Neuronal stem cell (in vitro differentiated cells): ENCODE results near the gene IL6R.

Source experiments
- DNase-seq: peaks from one replicate; pipeline ENCODE4 v3.0.0-alpha.2; 2013; ENCODE audit warnings: low spot score
- H2AFZ ChIP-seq: one replicate; pipeline ENCODE4 v1.6.1; 2013; ENCODE audit warnings: mild to moderate bottlenecking, low read length, inconsistent platforms
- H2AK5ac ChIP-seq: 2 replicates; pipeline ENCODE4 v1.6.1; 2013; ENCODE audit warnings: low read depth, mild to moderate bottlenecking, inconsistent platforms, low read length, moderate library complexity, mixed read lengths
- H2BK120ac ChIP-seq: 2 replicates; pipeline ENCODE4 v1.6.1; 2013; ENCODE audit warnings: low read depth, mild to moderate bottlenecking, inconsistent platforms, low read length, moderate library complexity, mixed read lengths
- H2BK12ac ChIP-seq: one replicate; pipeline ENCODE4 v1.6.1; 2013; ENCODE audit warnings: low read length, inconsistent platforms
- H2BK15ac ChIP-seq: 2 replicates; pipeline ENCODE4 v1.6.1; 2013; ENCODE audit warnings: mild to moderate bottlenecking, low read length, inconsistent platforms, mixed read lengths
- H2BK5ac ChIP-seq: one replicate; pipeline ENCODE4 v1.6.1; 2013; ENCODE audit warnings: inconsistent platforms, mild to moderate bottlenecking, low read length, moderate library complexity
- H3K14ac ChIP-seq: one replicate; pipeline ENCODE4 v1.6.1; 2013; ENCODE audit warnings: low read length, inconsistent platforms
- H3K18ac ChIP-seq: 2 replicates; pipeline ENCODE4 v1.6.1; 2013; ENCODE audit warnings: low read length, inconsistent platforms
- H3K23ac ChIP-seq: 2 replicates; pipeline ENCODE4 v1.6.1; 2013; ENCODE audit warnings: low read depth, mild to moderate bottlenecking, mixed read lengths, low read length, inconsistent platforms; ENCODE audit not compliant: poor library complexity
- H3K27ac ChIP-seq: replicated peaks from 3 replicates; pipeline ENCODE4 v1.5.1; 2013; ENCODE audit warnings: low read length, inconsistent platforms
- H3K27me3 ChIP-seq, 3 experiments: 2 replicates each; pipeline ENCODE4 v1.6.1; 2013; ENCODE audit warnings: low read length in 3 of 3, mild to moderate bottlenecking in 2 of 3, inconsistent platforms in 1 of 3, low read depth in 1 of 3, mixed read lengths in 1 of 3, moderate library complexity in 1 of 3; ENCODE audit not compliant: control insufficient read depth in 3 of 3, insufficient read depth in 3 of 3
- H3K36me3 ChIP-seq, 2 donors: replicated peaks in 1 of 2; 2 replicates each; pipeline ENCODE4 v1.6.1; 2013; ENCODE audit warnings: low read length in 2 of 2; ENCODE audit not compliant: control insufficient read depth in 2 of 2, insufficient read depth in 2 of 2
- H3K4ac ChIP-seq: 2 replicates; pipeline ENCODE4 v1.6.1; 2013; ENCODE audit warnings: inconsistent platforms, mild to moderate bottlenecking, low read length, moderate library complexity
- H3K4me1 ChIP-seq, 2 donors: 1 replicate in 1 of 2; 2 replicates in 1 of 2; pipeline ENCODE4 v1.6.1; 2013; ENCODE audit warnings: low read length in 2 of 2, low read depth in 1 of 2; ENCODE audit not compliant: control insufficient read depth in 2 of 2, insufficient read depth in 1 of 2
- H3K4me2 ChIP-seq: one replicate; pipeline ENCODE4 v1.6.1; 2013; ENCODE audit warnings: mild to moderate bottlenecking, low read length, inconsistent platforms; ENCODE audit not compliant: insufficient read depth, poor library complexity, severe bottlenecking
- H3K4me3 ChIP-seq, 2 donors: 2 replicates each; pipeline ENCODE4 v1.5.1; 2013; ENCODE audit warnings: low read length in 2 of 2, mild to moderate bottlenecking in 2 of 2, inconsistent platforms in 1 of 2, moderate library complexity in 1 of 2
- H3K79me1 ChIP-seq: one replicate; pipeline ENCODE4 v1.6.1; 2013; ENCODE audit warnings: low read depth, mild to moderate bottlenecking, inconsistent platforms, low read length, moderate library complexity
- H3K9ac ChIP-seq: one replicate; pipeline ENCODE4 v1.6.1; 2013; ENCODE audit warnings: mild to moderate bottlenecking, low read depth, low read length, inconsistent platforms; ENCODE audit not compliant: poor library complexity
- H3K9me3 ChIP-seq, 2 donors: replicated peaks in 1 of 2; 2 replicates each; pipeline versions ENCODE3 to v1.6.1; 2013; ENCODE audit warnings: low read length in 2 of 2, mild to moderate bottlenecking in 2 of 2, inconsistent platforms in 1 of 2, low read depth in 1 of 2, mixed read lengths in 1 of 2, moderate library complexity in 1 of 2; ENCODE audit not compliant: control insufficient read depth in 2 of 2, insufficient read depth in 1 of 2
- H4K8ac ChIP-seq: one replicate; pipeline ENCODE4 v1.6.1; 2013; ENCODE audit warnings: low read depth, mild to moderate bottlenecking, inconsistent platforms, low read length, moderate library complexity
- H4K91ac ChIP-seq: one replicate; pipeline ENCODE4 v1.6.1; 2013; ENCODE audit warnings: low read length, low read depth, mild to moderate bottlenecking, inconsistent platforms; ENCODE audit not compliant: poor library complexity
- WGBS, 2 donors: extraction: QIAGEN DNeasy Blood & Tissue Kit; methylation state at CpG; one replicate each; pipeline ENCODE4 v1.1.7; 2013; ENCODE audit warnings: missing lambda C conversion rate in 2 of 2, mixed read lengths in 1 of 2; ENCODE audit not compliant: insufficient read length in 2 of 2, insufficient replicate concordance in 1 of 2; ENCODE audit errors: extremely low coverage in 2 of 2; 5-methylcytosine and 5-hydroxymethylcytosine counted together

Gene IL6R

DNA sequence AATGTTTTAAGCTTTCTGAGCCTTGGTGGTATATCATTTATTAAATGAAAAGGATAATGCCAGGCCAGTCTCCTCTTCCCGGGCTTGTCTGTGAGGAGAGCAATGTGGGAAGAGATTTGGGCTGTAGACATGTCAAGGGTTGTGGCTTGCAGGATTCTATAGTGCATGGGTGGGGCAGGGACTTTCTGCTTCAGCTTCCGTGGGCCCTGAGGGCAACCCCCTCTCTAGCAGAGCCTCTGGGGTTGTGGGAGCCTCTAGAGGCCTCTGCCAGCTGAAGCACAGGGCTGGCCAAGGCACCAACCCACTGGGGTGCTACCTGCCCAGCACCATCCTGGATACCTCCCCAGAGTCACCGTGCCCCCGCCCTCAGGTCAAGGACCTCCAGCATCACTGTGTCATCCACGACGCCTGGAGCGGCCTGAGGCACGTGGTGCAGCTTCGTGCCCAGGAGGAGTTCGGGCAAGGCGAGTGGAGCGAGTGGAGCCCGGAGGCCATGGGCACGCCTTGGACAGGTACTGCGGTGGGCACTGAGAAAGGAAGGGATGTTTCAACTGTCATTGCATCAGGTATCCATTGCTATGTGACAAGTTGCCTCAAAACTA is 30.6 kb downstream of the IL6R start:
- DNase-seq = no peak
- peak overlapping the region; percentile 82 for H3K18ac ChIP-seq
- no peak overlapping the region for H4K8ac ChIP-seq
- WGBS, 2 donors = no CpG with 5 or more reads among the region's 15 CpGs
- H3K79me1 ChIP-seq = no peaks in the 10 kb centered on the region
- H3K4me3 ChIP-seq = no peak overlapping the region
- no peak overlapping the region for H3K27ac ChIP-seq
- H3K36me3 ChIP-seq = no peaks in the 10 kb centered on the region
- no peaks in the 10 kb centered on the region for H3K9me3 ChIP-seq
- H2BK120ac ChIP-seq = no peak overlapping the region
- peak overlapping the region; percentile 80 for H3K23ac ChIP-seq
- H4K91ac ChIP-seq = no peak overlapping the region
- no peak overlapping the region for H2AK5ac ChIP-seq
- H2BK12ac ChIP-seq = peak overlapping the region; percentile 49
- H2AFZ ChIP-seq = no peak overlapping the region
- H3K9ac ChIP-seq = no peak overlapping the region
- H3K27me3 ChIP-seq = no peaks in the 10 kb centered on the region
- H2BK5ac ChIP-seq = no peak overlapping the region
- no peak overlapping the region for H3K4ac ChIP-seq
- H3K14ac ChIP-seq = no peak overlapping the region
- H3K4me2 ChIP-seq = no peak overlapping the region
- peak overlapping the region; percentile 72 for H2BK15ac ChIP-seq
- H3K4me1 ChIP-seq = peaks cover 5 to 18% of the 10 kb centered on the region in 2 donors

DNA sequence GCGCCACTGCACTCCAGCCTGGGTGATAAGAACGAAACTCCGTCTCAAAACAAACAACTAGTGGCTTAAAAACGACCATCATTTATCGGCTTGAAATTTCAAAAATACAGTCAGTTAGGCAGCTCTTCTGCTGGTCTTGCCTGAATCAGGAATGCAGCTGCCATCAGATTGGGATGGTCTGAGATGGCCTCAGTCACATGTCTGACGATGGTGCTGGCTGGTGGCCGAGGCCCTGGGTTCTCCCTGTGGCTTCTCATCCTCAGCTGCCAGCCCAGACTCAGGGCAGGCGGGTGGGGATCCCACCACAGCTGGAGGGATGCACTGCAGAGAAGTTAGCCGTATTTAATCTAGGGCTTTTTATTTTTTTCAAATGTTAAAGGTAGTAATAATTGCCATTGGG is 31.3 kb downstream of the IL6R start:
- H4K91ac ChIP-seq = no peak overlapping the region
- H2BK15ac ChIP-seq = no peak overlapping the region
- H3K4me1 ChIP-seq = peaks cover 5 to 11% of the 10 kb centered on the region in 2 donors
- no peak overlapping the region for H3K14ac ChIP-seq
- no peaks in the 10 kb centered on the region for H3K27me3 ChIP-seq
- H2AK5ac ChIP-seq = no peak overlapping the region
- no peak overlapping the region for H2BK120ac ChIP-seq
- no peak overlapping the region for H2BK5ac ChIP-seq
- H2AFZ ChIP-seq = no peak overlapping the region
- no peak overlapping the region for H3K4me2 ChIP-seq
- no peak overlapping the region for H3K9ac ChIP-seq
- no peaks in the 10 kb centered on the region for H3K36me3 ChIP-seq
- DNase-seq = no peak
- no peak overlapping the region for H2BK12ac ChIP-seq
- no peak overlapping the region for H3K4me3 ChIP-seq
- no peak overlapping the region for H3K23ac ChIP-seq
- no peak overlapping the region for H3K27ac ChIP-seq
- no peaks in the 10 kb centered on the region for H3K79me1 ChIP-seq
- WGBS, 2 donors = no CpG with 5 or more reads among the region's 9 CpGs
- H4K8ac ChIP-seq = no peak overlapping the region
- no peaks in the 10 kb centered on the region for H3K9me3 ChIP-seq
- no peak overlapping the region for H3K4ac ChIP-seq
- no peak overlapping the region for H3K18ac ChIP-seq

DNA sequence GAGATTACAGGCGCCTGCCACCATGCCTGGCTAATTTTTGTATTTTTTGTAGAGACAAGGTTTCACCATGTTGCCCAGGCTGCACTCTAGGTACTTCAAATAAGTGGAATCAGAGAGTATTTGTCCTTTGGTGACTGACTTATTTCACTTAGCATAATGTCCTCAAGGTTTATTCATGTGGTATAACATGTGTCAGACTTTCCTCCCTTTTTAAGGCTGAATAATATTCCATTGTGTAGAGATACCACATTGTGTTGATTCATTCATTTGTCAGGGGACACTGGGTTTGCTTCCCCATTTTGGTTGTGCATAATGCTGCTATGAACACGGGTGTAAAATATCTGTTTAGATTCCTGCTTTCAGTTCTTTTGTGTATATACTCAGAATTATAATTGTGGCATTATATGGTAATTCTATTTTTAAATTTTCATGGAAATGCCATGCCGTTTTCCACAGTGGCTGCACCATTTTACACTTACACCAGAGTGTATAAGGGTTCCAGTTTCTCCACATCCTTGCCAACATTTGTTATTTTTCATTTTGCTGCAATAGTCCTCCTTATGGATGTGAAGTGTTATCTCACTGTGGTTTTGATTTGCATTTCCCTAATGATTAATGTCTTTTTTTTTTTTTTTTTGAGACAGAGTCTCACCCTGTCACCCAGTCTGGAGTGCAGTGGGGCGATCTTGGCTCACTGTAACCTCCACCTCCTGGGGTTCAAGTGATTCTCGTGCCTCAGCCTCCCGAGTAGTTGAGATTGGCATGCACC is 35.1 kb downstream of the IL6R start:
- Histone ChIP-seq H3K9me3 (no peaks in the 10 kb centered on the region), H4K8ac (no peak overlapping the region), H2BK5ac (no peak overlapping the region), H3K4me2 (no peak overlapping the region), H3K23ac (no peak overlapping the region), H3K18ac (no peak overlapping the region), H2AFZ (no peak overlapping the region), H2BK15ac (no peak overlapping the region), H3K27ac (no peak overlapping the region), H3K79me1 (no peaks in the 10 kb centered on the region), H2BK12ac (no peak overlapping the region), H2AK5ac (no peak overlapping the region), H2BK120ac (no peak overlapping the region), H3K14ac (no peak overlapping the region), H3K4me1 (peaks cover 0 to 5% of the 10 kb centered on the region in 2 donors), H3K27me3 (no peaks in the 10 kb centered on the region), H3K36me3 (no peaks in the 10 kb centered on the region), H3K4me3 (no peak overlapping the region), H4K91ac (no peak overlapping the region), H3K9ac (no peak overlapping the region), H3K4ac (no peak overlapping the region)
- no peak for DNase-seq
- WGBS, 2 donors = no CpG with 5 or more reads among the region's 6 CpGs

GRCh38 chr1:154441241-154441888 is 36.2 kb downstream of the IL6R start:
- no peak overlapping the region for H2AK5ac ChIP-seq
- WGBS, 2 donors = no CpG with 5 or more reads among the region's 8 CpGs

More at GRCh38 chr1:154441241-154441888, 36.2 kb downstream of the IL6R start:
- no peak overlapping the region for H3K9ac ChIP-seq
- no peak overlapping the region for H2BK120ac ChIP-seq
- no peaks in the 10 kb centered on the region for H3K36me3 ChIP-seq
- H4K91ac ChIP-seq = no peak overlapping the region
- H3K27ac ChIP-seq = no peak overlapping the region
- no peak overlapping the region for H2BK12ac ChIP-seq
- no peak overlapping the region for H2BK5ac ChIP-seq
- no peak overlapping the region for H2BK15ac ChIP-seq
- H4K8ac ChIP-seq = no peak overlapping the region
- H3K4me3 ChIP-seq = no peak overlapping the region
- H3K4me2 ChIP-seq = no peak overlapping the region
- no peaks in the 10 kb centered on the region for H3K79me1 ChIP-seq
- DNase-seq = no peak
- no peaks in the 10 kb centered on the region for H3K9me3 ChIP-seq
- H2AFZ ChIP-seq = no peak overlapping the region
- no peak overlapping the region for H3K14ac ChIP-seq
- H3K4ac ChIP-seq = no peak overlapping the region
- no peak overlapping the region for H3K18ac ChIP-seq
- H3K4me1 ChIP-seq = peaks cover 0 to 5% of the 10 kb centered on the region in 2 donors
- no peak overlapping the region for H3K23ac ChIP-seq
- H3K27me3 ChIP-seq = no peaks in the 10 kb centered on the region
